GM12878 (cell line): ENCODE results near the gene NR6A1. TPM values are rescaled to one million over a fixed set of nuclear protein-coding genes. Genes with fewer than 3 reads are reported as not detected.

Source experiments
- ATAC-seq: fragments of 200-7000 bp; cut with Tn5 transposase; 3 replicates; pipeline ENCODE4 v1.9.1; 2020; ENCODE audit warnings: mild to moderate bottlenecking, moderate library complexity
- BruUV-seq: library from RNA; stranded (reverse); fragments of 400-500 nt; replicated peaks from 2 replicates; lab custom pipeline; 2021; lab: Mats Ljungman, UMichigan
- CTCF ChIA-PET: fragments of 300-600 bp; sonication (Branson Sonifier 250); formaldehyde crosslinking; extraction: SDS; loops from one replicate; lab custom pipeline; 2021; ENCODE audit warnings: inconsistent platforms; lab: Yijun Ruan, JAX
- POLR2A ChIA-PET: fragments of 350-600 bp; formaldehyde crosslinking; extraction: SDS; loops from one replicate; lab custom pipeline; 2021; ENCODE audit warnings: inconsistent platforms; lab: Charles Lee
- RAD21 ChIA-PET: fragments of 300-600 bp; sonication (Branson Sonifier 250); formaldehyde crosslinking; loops from one replicate; lab custom pipeline; 2023; ENCODE audit warnings: antibody characterized with exemption; ENCODE audit not compliant: unreplicated experiment; lab: Charles Lee
- SMC1A ChIA-PET: fragments of 300-600 bp; sonication (Branson Sonifier 250); formaldehyde crosslinking; loops from one replicate; lab custom pipeline; 2023; ENCODE audit not compliant: unreplicated experiment, uncharacterized antibody; lab: Charles Lee
- DNase-seq: peaks from one replicate; pipeline ENCODE4 v3.0.0-alpha.2; 2011; ENCODE audit warnings: low read depth, low spot score
- FAIRE-seq: peaks from 3 replicates; lab custom pipeline; 2011; peaks lifted over from hg19 to GRCh38; lab: Jason Lieb, UNC
- H2AFZ ChIP-seq: 2 replicates; pipeline ENCODE4 v1.6.0; 2011; ENCODE audit warnings: low read depth, low read length, control low read depth; ENCODE audit not compliant: control insufficient read depth
- H3K27ac ChIP-seq: 2 replicates; pipeline ENCODE4 v1.5.1; 2011; ENCODE audit warnings: control low read depth; ENCODE audit not compliant: control insufficient read depth, insufficient read depth
- H3K27me3 ChIP-seq, 2 experiments: replicated peaks in 1 of 2; 2 replicates each; pipeline versions ENCODE4 v1.6.0 to v1.6.1; 2011; ENCODE audit warnings: low read length in 1 of 2; ENCODE audit not compliant: control insufficient read depth in 2 of 2, insufficient read depth in 2 of 2
- H3K36me3 ChIP-seq, 2 experiments: 2 replicates each; pipeline ENCODE4 v1.5.1; 2011; ENCODE audit warnings: low read length in 1 of 2; ENCODE audit not compliant: control insufficient read depth in 2 of 2, insufficient read depth in 2 of 2
- H3K4me1 ChIP-seq: 2 replicates; pipeline ENCODE4 v1.6.1; 2011; ENCODE audit warnings: mild to moderate bottlenecking, low read length, moderate library complexity, mixed read lengths; ENCODE audit not compliant: control insufficient read depth, insufficient read depth
- H3K4me2 ChIP-seq: 2 replicates; pipeline ENCODE4 v1.6.0; 2011; ENCODE audit warnings: control low read depth; ENCODE audit not compliant: control insufficient read depth, insufficient read depth
- H3K4me3 ChIP-seq: fragments of 200-600 bp; sonication (generic); 2 replicates; pipeline ENCODE4 v1.5.1; 2016
- H3K79me2 ChIP-seq: 2 replicates; pipeline ENCODE4 v1.6.0; 2011; ENCODE audit warnings: low read length; ENCODE audit not compliant: control insufficient read depth, insufficient read depth
- H3K9ac ChIP-seq: 2 replicates; pipeline ENCODE4 v1.8.0; 2011; ENCODE audit warnings: low read length, control low read depth, mixed read lengths; ENCODE audit not compliant: control insufficient read depth, insufficient read depth
- H3K9me3 ChIP-seq: replicated peaks from 3 replicates; pipeline ENCODE4 v1.5.1; 2011; ENCODE audit warnings: mild to moderate bottlenecking, low read length; ENCODE audit not compliant: control insufficient read depth, insufficient read depth
- H4K20me1 ChIP-seq: 2 replicates; pipeline ENCODE4 v1.6.0; 2011; ENCODE audit not compliant: control insufficient read depth, insufficient read depth
- BCL11A ChIP-seq: IDR thresholded peaks from 2 replicates; pipeline ENCODE4 v1.6.1; 2011; ENCODE audit warnings: low read depth, low read length
- BMI1 ChIP-seq: fragments of 450-650 bp; IDR thresholded peaks from 2 replicates; pipeline ENCODE4 v1.6.1; 2016; ENCODE audit warnings: mild to moderate bottlenecking, moderate library complexity, borderline replicate concordance
- CBFB ChIP-seq: IDR thresholded peaks from 2 replicates; pipeline ENCODE4 v1.6.1; 2016; ENCODE audit warnings: antibody characterized with exemption, low read depth
- CHD1 ChIP-seq: IDR thresholded peaks from 2 replicates; pipeline ENCODE4 v1.6.1; 2012; ENCODE audit warnings: low read depth, low read length, improper control_type of control experiment
- EP300 ChIP-seq, 2 experiments: fragments of 150-350 bp in 1 of 2; IDR thresholded peaks; 2 replicates each; pipeline ENCODE4 v1.6.1; 2011 to 2012; ENCODE audit warnings: low read depth in 2 of 2, low read length in 2 of 2, borderline replicate concordance in 1 of 2, improper control_type of control experiment in 1 of 2, inconsistent platforms in 1 of 2; ENCODE audit not compliant: control insufficient read depth in 1 of 2
- ETV6 ChIP-seq, 2 experiments: fragments of 450-650 bp in 1 of 2; IDR thresholded peaks in 1 of 2; conservative IDR thresholded peaks in 1 of 2; 2 replicates each; pipeline ENCODE4 v1.6.1; 2014; ENCODE audit warnings: antibody characterized with exemption in 1 of 2, borderline replicate concordance in 1 of 2, low read depth in 1 of 2, mild to moderate bottlenecking in 1 of 2, moderate library complexity in 1 of 2
- FOS ChIP-seq: IDR thresholded peaks from 3 replicates; pipeline ENCODE4 v1.6.1; 2011; ENCODE audit warnings: borderline replicate concordance; ENCODE audit not compliant: insufficient read length; ENCODE audit errors: extremely low read depth
- FOXK2 ChIP-seq: fragments of 450-650 bp; IDR thresholded peaks from 2 replicates; pipeline ENCODE4 v1.6.1; 2017; ENCODE audit warnings: mild to moderate bottlenecking, moderate library complexity
- HDGF ChIP-seq: fragments of 450-650 bp; IDR thresholded peaks from 2 replicates; pipeline ENCODE4 v1.6.1; 2016; ENCODE audit warnings: antibody characterized with exemption
- NFIC ChIP-seq: IDR thresholded peaks from 2 replicates; pipeline ENCODE4 v1.6.1; 2012; ENCODE audit warnings: low read depth, mild to moderate bottlenecking, inconsistent platforms, low read length, moderate library complexity
- RAD21 ChIP-seq: IDR thresholded peaks from 2 replicates; pipeline ENCODE4 v1.6.1; 2011; ENCODE audit warnings: mild to moderate bottlenecking, low read depth, low read length, moderate library complexity; ENCODE audit not compliant: insufficient read depth
- SMC3 ChIP-seq: IDR thresholded peaks from 2 replicates; pipeline ENCODE4 v1.6.1; 2011; ENCODE audit warnings: low read length, improper control_type of control experiment, borderline replicate concordance
- STAT3 ChIP-seq: IDR thresholded peaks from 2 replicates; pipeline ENCODE4 v1.6.1; 2011; ENCODE audit warnings: low read depth, low read length, improper control_type of control experiment
- SUPT20H ChIP-seq: IDR thresholded peaks from 2 replicates; pipeline ENCODE4 v1.6.1; 2011; ENCODE audit warnings: low read depth, mild to moderate bottlenecking, low read length, moderate library complexity, borderline replicate concordance; ENCODE audit not compliant: control insufficient read depth
- TAF1 ChIP-seq: IDR thresholded peaks from 2 replicates; pipeline ENCODE4 v1.6.1; 2011; ENCODE audit warnings: mild to moderate bottlenecking, low read depth, low read length, borderline replicate concordance
- TCF3 ChIP-seq: IDR thresholded peaks from 2 replicates; pipeline ENCODE4 v1.6.1; 2012; ENCODE audit warnings: low read depth, mild to moderate bottlenecking, low read length, borderline replicate concordance; ENCODE audit not compliant: insufficient read depth
- ZNF217 ChIP-seq: fragments of 450-650 bp; IDR thresholded peaks from 2 replicates; pipeline ENCODE4 v1.6.1; 2017; ENCODE audit warnings: antibody characterized with exemption, mild to moderate bottlenecking
- WGBS: methylation state at CpG from one replicate; pipeline ENCODE4 v1.1.6; 2016; ENCODE audit warnings: low lambda C conversion rate; ENCODE audit not compliant: insufficient replicate concordance, insufficient coverage; ENCODE audit errors: missing lambda C conversion rate; 5-methylcytosine and 5-hydroxymethylcytosine counted together
- in situ Hi-C: fragments of 300-500 bp; cut with MboI; formaldehyde crosslinking; loops from 9 replicates; pipeline ENCODE4 v1.14.3; 2018; ENCODE audit warnings: mixed read lengths
- intact Hi-C: fragments of 100-400 bp; cut with micrococcal nuclease; formaldehyde crosslinking; loops from one replicate; pipeline ENCODE4 v1.14.2; 2022; ENCODE audit not compliant: unreplicated experiment
- polyA plus RNA-seq, 11 experiments: library from polyadenylated mRNA; depleted of rRNA in 4 of 11; unstranded in 6 of 11; stranded (reverse) in 5 of 11; fragments of >200 nt; fragmentation: Nextera tagmentation in 4 of 11; fragmentation: Illumina TruSeq in 1 of 11; extraction: Ambion mirVana in 4 of 11; extraction: Trizol in 1 of 11; gene quantifications; 1 replicate in 1 of 11; 2 replicates in 10 of 11; pipeline versions ENCODE4 v1.2.1 to v1.2.3, GENCODE V29; 2011 to 2016; ENCODE audit warnings: inconsistent platforms in 2 of 11, missing spikeins in 2 of 11, low read depth in 1 of 11
- total RNA-seq, 4 experiments: library from RNA; depleted of rRNA in 3 of 4; stranded (reverse); fragments of >200 nt in 3 of 4; fragmentation: Illumina TruSeq in 1 of 4; extraction: Trizol in 1 of 4; gene quantifications; 2 replicates each; pipeline versions ENCODE4 v1.2.1 to v1.2.3, GENCODE V29; 2013 to 2021
- TF ChIP-seq, protein P1 (sequence below): IDR thresholded peaks from 2 replicates; pipeline ENCODE4 v1.6.1; 2012; ENCODE audit warnings: low read length, inconsistent platforms
- TF ChIP-seq, protein P2 (sequence below): IDR thresholded peaks from 2 replicates; pipeline ENCODE4 v1.6.1; 2011; ENCODE audit warnings: mild to moderate bottlenecking, low read depth, low read length, moderate library complexity; ENCODE audit not compliant: insufficient replicate concordance
- TF ChIP-seq, protein P3 (sequence below): IDR thresholded peaks from 2 replicates; pipeline ENCODE4 v1.6.1; 2011; ENCODE audit warnings: low read depth, low read length, improper control_type of control experiment, borderline replicate concordance

NR6A1 gene
- total and polyA plus RNA-seq, 10 of the 15 experiments (the other 5 are each of a cell fraction or from before 2014, with no cell fraction given), result 1.2 to 9.2 (median 4.6) TPM

DNA sequence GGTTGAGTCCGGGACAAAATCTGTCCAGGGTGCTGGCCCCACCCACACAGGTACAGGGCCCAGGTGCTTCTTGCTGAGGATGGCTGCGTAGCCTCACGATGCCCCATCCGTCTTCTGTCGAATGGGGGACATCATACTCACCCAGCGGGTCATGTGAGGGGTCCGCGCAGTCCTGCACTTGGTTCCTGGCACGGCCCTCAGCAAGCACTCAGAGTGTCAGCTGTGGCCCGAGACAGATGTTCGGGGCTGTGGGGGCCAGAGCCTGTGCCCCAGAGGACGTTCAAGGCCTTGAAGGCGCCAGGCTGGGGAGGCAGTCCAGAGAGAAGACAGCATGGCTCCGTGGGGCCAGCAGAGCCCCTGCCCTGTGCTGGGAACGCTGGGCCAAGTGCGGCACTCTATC is 291.7 kb downstream of the NR6A1 start:
- Histone ChIP-seq H2AFZ (no peak overlapping the region), H3K4me3 (no peak overlapping the region), H3K4me1 (no peaks in the 10 kb centered on the region), H4K20me1 (no peaks in the 10 kb centered on the region), H3K79me2 (no peaks in the 10 kb centered on the region), H3K4me2 (no peak overlapping the region), H3K27ac (no peak overlapping the region), H3K36me3 (no peaks in the 10 kb centered on the region), H3K27me3 (peaks cover 2 to 3% of the 10 kb centered on the region in 2 experiments; a peak in 3 of 4 replicates), H3K9me3 (no peaks in the 10 kb centered on the region), H3K9ac (no peak overlapping the region)
- intact Hi-C loops (no loop called here), in situ Hi-C loops (no loop called here)
- BruUV-seq, result no TSS peak
- no peak for TF ChIP-seq NFIC
- TF ChIP-seq, protein P1, sequence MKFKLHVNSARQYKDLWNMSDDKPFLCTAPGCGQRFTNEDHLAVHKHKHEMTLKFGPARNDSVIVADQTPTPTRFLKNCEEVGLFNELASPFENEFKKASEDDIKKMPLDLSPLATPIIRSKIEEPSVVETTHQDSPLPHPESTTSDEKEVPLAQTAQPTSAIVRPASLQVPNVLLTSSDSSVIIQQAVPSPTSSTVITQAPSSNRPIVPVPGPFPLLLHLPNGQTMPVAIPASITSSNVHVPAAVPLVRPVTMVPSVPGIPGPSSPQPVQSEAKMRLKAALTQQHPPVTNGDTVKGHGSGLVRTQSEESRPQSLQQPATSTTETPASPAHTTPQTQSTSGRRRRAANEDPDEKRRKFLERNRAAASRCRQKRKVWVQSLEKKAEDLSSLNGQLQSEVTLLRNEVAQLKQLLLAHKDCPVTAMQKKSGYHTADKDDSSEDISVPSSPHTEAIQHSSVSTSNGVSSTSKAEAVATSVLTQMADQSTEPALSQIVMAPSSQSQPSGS, result no peak
- no peak for TF ChIP-seq CHD1
- no peak for TF ChIP-seq TAF1
- no peak for TF ChIP-seq TCF3
- TF ChIP-seq CBFB, result no peak
- TF ChIP-seq SMC3, result no peak
- no peak for TF ChIP-seq ETV6 (conservative IDR thresholded peaks at IDR 0.05 in 1 of 2, IDR thresholded peaks at IDR 0.05 in 1 of 2; ENCODE audit: borderline replicate concordance in 1 of 2, low read depth in 1 of 2)
- TF ChIP-seq, protein P2, sequence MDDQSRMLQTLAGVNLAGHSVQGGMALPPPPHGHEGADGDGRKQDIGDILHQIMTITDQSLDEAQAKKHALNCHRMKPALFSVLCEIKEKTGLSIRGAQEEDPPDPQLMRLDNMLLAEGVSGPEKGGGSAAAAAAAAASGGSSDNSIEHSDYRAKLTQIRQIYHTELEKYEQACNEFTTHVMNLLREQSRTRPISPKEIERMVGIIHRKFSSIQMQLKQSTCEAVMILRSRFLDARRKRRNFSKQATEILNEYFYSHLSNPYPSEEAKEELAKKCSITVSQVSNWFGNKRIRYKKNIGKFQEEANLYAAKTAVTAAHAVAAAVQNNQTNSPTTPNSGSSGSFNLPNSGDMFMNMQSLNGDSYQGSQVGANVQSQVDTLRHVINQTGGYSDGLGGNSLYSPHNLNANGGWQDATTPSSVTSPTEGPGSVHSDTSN, result no peak
- no peak for TF ChIP-seq STAT3
- no peak for TF ChIP-seq BCL11A
- no peak for TF ChIP-seq BMI1
- TF ChIP-seq, protein P3, sequence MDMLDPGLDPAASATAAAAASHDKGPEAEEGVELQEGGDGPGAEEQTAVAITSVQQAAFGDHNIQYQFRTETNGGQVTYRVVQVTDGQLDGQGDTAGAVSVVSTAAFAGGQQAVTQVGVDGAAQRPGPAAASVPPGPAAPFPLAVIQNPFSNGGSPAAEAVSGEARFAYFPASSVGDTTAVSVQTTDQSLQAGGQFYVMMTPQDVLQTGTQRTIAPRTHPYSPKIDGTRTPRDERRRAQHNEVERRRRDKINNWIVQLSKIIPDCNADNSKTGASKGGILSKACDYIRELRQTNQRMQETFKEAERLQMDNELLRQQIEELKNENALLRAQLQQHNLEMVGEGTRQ, result no peak
- TF ChIP-seq FOXK2, result no peak
- TF ChIP-seq HDGF, result no peak
- no peak for TF ChIP-seq FOS
- no peak for TF ChIP-seq ZNF217
- no peak for TF ChIP-seq RAD21
- TF ChIP-seq EP300 (IDR thresholded peaks at IDR 0.05; ENCODE audit: borderline replicate concordance in 1 of 2, control insufficient read depth in 1 of 2, low read depth in 2 of 2, low read length in 2 of 2), result no peak
- TF ChIP-seq SUPT20H, result no peak
- RAD21 ChIA-PET, result no interaction called here
- SMC1A ChIA-PET, result no interaction called here
- POLR2A ChIA-PET, result no interaction called here
- FAIRE-seq (no peak), ATAC-seq (no peak), DNase-seq (no peak)
- 60% methylated on average over 15 of the region's 16 CpGs for WGBS
- CTCF ChIA-PET, result no interaction called here
